K562 (cell line): ENCODE results near the gene MESP1. TPM values are rescaled to one million over a fixed set of nuclear protein-coding genes. Genes with fewer than 3 reads are reported as not detected.

Experiments used
- FOXJ2 ChIP-seq: fragments of 200-800 bp; sonication (Bioruptor generic); IDR thresholded peaks from 2 replicates; pipeline ENCODE4 v1.6.1; 2016; ENCODE audit warnings: missing genetic modification characterization, missing compliant biosample characterization
- GMEB1 ChIP-seq: fragments of 250-450 bp; sonication (Bioruptor Pico); IDR thresholded peaks from 2 replicates; pipeline ENCODE4 v1.4.0; 2020; ENCODE audit warnings: mild to moderate bottlenecking
- MIER1 ChIP-seq: fragments of 450-650 bp; IDR thresholded peaks from 2 replicates; pipeline ENCODE4 v1.6.1; 2016; ENCODE audit warnings: antibody characterized with exemption, mild to moderate bottlenecking, low read depth
- NFIX ChIP-seq: fragments of 250-450 bp; sonication (Bioruptor Pico); IDR thresholded peaks from 2 replicates; pipeline ENCODE4 v1.4.0; 2020; ENCODE audit warnings: low read depth, mild to moderate bottlenecking, moderate library complexity
- NRF1 ChIP-seq, 2 experiments: fragments of 450-650 bp; IDR thresholded peaks in 1 of 2; conservative IDR thresholded peaks in 1 of 2; 2 replicates each; pipeline ENCODE4 v1.6.1; 2014; ENCODE audit warnings: mild to moderate bottlenecking in 2 of 2
- RCOR1 ChIP-seq, 2 experiments: IDR thresholded peaks; 2 replicates each; pipeline ENCODE4 v1.6.1; 2012; ENCODE audit warnings: low read depth in 2 of 2, low read length in 2 of 2, borderline replicate concordance in 1 of 2, improper control_type of control experiment in 1 of 2
- SAP30 ChIP-seq: fragments of 200-600 bp; sonication (generic); IDR thresholded peaks from 2 replicates; pipeline ENCODE4 v1.6.1; 2012; ENCODE audit warnings: borderline replicate concordance, low read depth, mild to moderate bottlenecking, moderate library complexity, low read length, control low read depth, inconsistent platforms; ENCODE audit not compliant: insufficient read depth, poor library complexity, severe bottlenecking
- STAG1 ChIP-seq: sonication (generic); formaldehyde crosslinking; IDR thresholded peaks from 2 replicates; pipeline ENCODE4 v1.5.0; 2020; ENCODE audit warnings: missing genetic modification reagents, borderline replicate concordance
- ZBTB40 ChIP-seq, 2 experiments: fragments of 450-650 bp in 1 of 2; sonication (generic) in 1 of 2; formaldehyde crosslinking in 1 of 2; IDR thresholded peaks; 2 replicates each; pipeline versions ENCODE4 v1.7.1 to v1.9.0; 2016 to 2022; ENCODE audit warnings: inconsistent platforms in 1 of 2, mild to moderate bottlenecking in 1 of 2, missing genetic modification reagents in 1 of 2
- ZHX1 ChIP-seq: fragments of 150-350 bp; conservative IDR thresholded peaks from 2 replicates; pipeline ENCODE4 v1.6.1; 2014; ENCODE audit warnings: low read length
- ZNF24 ChIP-seq: fragments of 450-650 bp; IDR thresholded peaks from 2 replicates; pipeline ENCODE4 v1.6.1; 2016
- polyA plus RNA-seq, 8 experiments: library from polyadenylated mRNA; depleted of rRNA in 4 of 8; stranded (reverse) in 5 of 8; unstranded in 3 of 8; fragments of >200 nt; fragmentation: Nextera tagmentation in 2 of 8; fragmentation: Illumina TruSeq in 1 of 8; extraction: Ambion mirVana in 2 of 8; extraction: Trizol in 1 of 8; gene quantifications; 2 replicates each; pipeline versions ENCODE4 v1.2.1 to v1.2.3, GENCODE V29; 2011 to 2014; ENCODE audit warnings: inconsistent platforms in 1 of 8, missing spikeins in 1 of 8
- total RNA-seq, 7 experiments: library from RNA; depleted of rRNA in 6 of 7; stranded (reverse); fragments of >200 nt in 6 of 7; fragmentation: Illumina TruSeq in 2 of 7; extraction: Trizol in 2 of 7; gene quantifications; 2 replicates each; pipeline versions ENCODE4 v1.2.1 to v1.2.3, GENCODE V29; 2011 to 2021; ENCODE audit warnings: low replicate concordance in 1 of 7

Gene MESP1
- total and polyA plus RNA-seq, 9 of the 15 experiments (the other 6 are each of a cell fraction or from before 2014, with no cell fraction given) = 0.14 to 1.1 (median 0.36) TPM; not detected in 4

GRCh38 chr15:89760303-89761008 is 9.4 kb upstream of the MESP1 start (continued):
- no peak for TF ChIP-seq ZBTB40 (IDR thresholded peaks at IDR 0.05)
- no peak for TF ChIP-seq ZBTB40 (CRISPR knock-in tag; IDR thresholded peaks at IDR 0.05)
- peak in 1 of 2 experiments; percentile 49; a peak in 1 of 4 replicates for TF ChIP-seq RCOR1 (IDR thresholded peaks at IDR 0.05; ENCODE audit: borderline replicate concordance in 1 of 2, low read depth in 2 of 2, low read length in 2 of 2)
- no peak for TF ChIP-seq MIER1
- TF ChIP-seq NRF1 (conservative IDR thresholded peaks at IDR 0.05 in 1 of 2, IDR thresholded peaks at IDR 0.05 in 1 of 2) = peak; percentile 3 to 28; a peak in 3 of 4 replicates
- no peak for TF ChIP-seq FOXJ2 (tag)
- no peak for TF ChIP-seq ZHX1
- TF ChIP-seq GMEB1 (CRISPR knock-in tag) = no peak
- TF ChIP-seq SAP30 = no peak
- no peak for TF ChIP-seq NFIX (CRISPR knock-in tag)
- TF ChIP-seq STAG1 (CRISPR knock-in tag) = peak; percentile 64; the same call in 1 of the 2 replicates
- no peak for TF ChIP-seq ZNF24
